ENCODE results near the gene SLC25A26.
A peak's percentile ranks its signal among the peaks of the same experiment; 100 is the strongest.

Gene SLC25A26

GRCh38 chr3:66354001-66354400 lies 133.2 kb downstream of the SLC25A26 start:
- TF ChIP-seq Cebpa-rat (IDR thresholded peaks at IDR 0.05): no peak
- H3K9ac ChIP-seq: no peak overlapping the region
- H3K9me3 ChIP-seq: no peaks in the 10 kb centered on the region
- H3K4me2 ChIP-seq: no peak overlapping the region
- no peaks in the 10 kb centered on the region for H4K20me1 ChIP-seq
- no peaks in the 10 kb centered on the region for H3K4me1 ChIP-seq
- no peak overlapping the region for H3K4me3 ChIP-seq
- no peaks in the 10 kb centered on the region for H3K27me3 ChIP-seq
- no peak overlapping the region for H3K27ac ChIP-seq
- no peaks in the 10 kb centered on the region for H3K36me3 ChIP-seq

- H3K27ac ChIP-seq: no peak overlapping the region
- no peak for TF ChIP-seq Cebpa-rat (IDR thresholded peaks at IDR 0.05)
- no peak overlapping the region for H3K4me3 ChIP-seq
- H3K9me3 ChIP-seq: no peaks in the 10 kb centered on the region
- H3K9ac ChIP-seq: no peak overlapping the region
- no peaks in the 10 kb centered on the region for H3K27me3 ChIP-seq
- no peaks in the 10 kb centered on the region for H3K4me1 ChIP-seq
- no peaks in the 10 kb centered on the region for H3K36me3 ChIP-seq
- H3K4me2 ChIP-seq: no peak overlapping the region
- no peaks in the 10 kb centered on the region for H4K20me1 ChIP-seq
Measured at GRCh38 chr3:66355394-66355793, 134.6 kb downstream of the SLC25A26 start.

- Histone ChIP-seq H3K4me3 (no peak overlapping the region), H3K27ac (no peak overlapping the region), H4K20me1 (no peaks in the 10 kb centered on the region), H3K27me3 (no peaks in the 10 kb centered on the region), H3K36me3 (no peaks in the 10 kb centered on the region), H3K4me2 (no peak overlapping the region), H3K9ac (no peak overlapping the region), H3K4me1 (no peaks in the 10 kb centered on the region), H3K9me3 (no peaks in the 10 kb centered on the region)
- no peak for TF ChIP-seq Cebpa-rat (IDR thresholded peaks at IDR 0.05)
Measured at GRCh38 chr3:66355997-66356396, 135.2 kb downstream of the SLC25A26 start.

- Histone ChIP-seq H3K4me2 (no peak overlapping the region), H3K36me3 (no peaks in the 10 kb centered on the region), H3K27ac (no peak overlapping the region), H3K27me3 (no peaks in the 10 kb centered on the region), H3K9ac (no peak overlapping the region), H4K20me1 (no peaks in the 10 kb centered on the region), H3K4me3 (no peak overlapping the region), H3K9me3 (no peaks in the 10 kb centered on the region), H3K4me1 (no peaks in the 10 kb centered on the region)
- no peak for TF ChIP-seq Cebpa-rat (IDR thresholded peaks at IDR 0.05)
Measured at GRCh38 chr3:66361356-66361755, 140.6 kb downstream of the SLC25A26 start.

GRCh38 chr3:66362541-66362941 lies 141.7 kb downstream of the SLC25A26 start:
- Histone ChIP-seq H3K27me3 (no peaks in the 10 kb centered on the region), H4K20me1 (no peaks in the 10 kb centered on the region), H3K27ac (no peak overlapping the region)

GRCh38 chr3:66363148-66363547 lies 142.3 kb downstream of the SLC25A26 start:
- Histone ChIP-seq H3K4me3 (no peak overlapping the region), H3K27ac (no peak overlapping the region), H3K4me2 (no peak overlapping the region)

More at GRCh38 chr3:66362541-66362941, 141.7 kb downstream of the SLC25A26 start:
- TF ChIP-seq Cebpa-rat (IDR thresholded peaks at IDR 0.05): no peak
- H3K36me3 ChIP-seq: no peaks in the 10 kb centered on the region
- no peak overlapping the region for H3K4me2 ChIP-seq
- H3K4me1 ChIP-seq: peaks cover 2% of the 10 kb centered on the region; the same call in 1 of the 2 replicates
- H3K4me3 ChIP-seq: no peak overlapping the region
- H3K9ac ChIP-seq: no peak overlapping the region
- H3K9me3 ChIP-seq: no peaks in the 10 kb centered on the region

GRCh38 chr3:66365080-66365479 lies 144.3 kb downstream of the SLC25A26 start:
- no peak overlapping the region for H3K4me2 ChIP-seq
- no peaks in the 10 kb centered on the region for H3K27me3 ChIP-seq
- no peaks in the 10 kb centered on the region for H4K20me1 ChIP-seq
- no peak overlapping the region for H3K27ac ChIP-seq
- no peaks in the 10 kb centered on the region for H3K9me3 ChIP-seq
- no peaks in the 10 kb centered on the region; the same call in 1 of the 2 replicates for H3K36me3 ChIP-seq
- H3K4me1 ChIP-seq: peaks cover 12% of the 10 kb centered on the region
- H3K9ac ChIP-seq: no peak overlapping the region
- no peak for TF ChIP-seq Cebpa-rat (IDR thresholded peaks at IDR 0.05)
- H3K4me3 ChIP-seq: no peak overlapping the region

More at GRCh38 chr3:66363148-66363547, 142.3 kb downstream of the SLC25A26 start:
- H3K9ac ChIP-seq: no peak overlapping the region
- H3K9me3 ChIP-seq: no peaks in the 10 kb centered on the region
- H3K36me3 ChIP-seq: no peaks in the 10 kb centered on the region
- TF ChIP-seq Cebpa-rat (IDR thresholded peaks at IDR 0.05): no peak
- H3K4me1 ChIP-seq: peaks cover 8% of the 10 kb centered on the region
- H4K20me1 ChIP-seq: no peaks in the 10 kb centered on the region
- no peaks in the 10 kb centered on the region for H3K27me3 ChIP-seq

- Histone ChIP-seq H4K20me1 (peaks cover 5% of the 10 kb centered on the region; the same call in 1 of the 2 replicates), H3K9me3 (no peaks in the 10 kb centered on the region), H3K4me2 (no peak overlapping the region), H3K27me3 (no peaks in the 10 kb centered on the region), H3K4me3 (no peak overlapping the region), H3K9ac (no peak overlapping the region), H3K27ac (no peak overlapping the region), H3K36me3 (peaks cover 12% of the 10 kb centered on the region), H3K4me1 (peaks cover 21% of the 10 kb centered on the region)
- TF ChIP-seq Cebpa-rat (IDR thresholded peaks at IDR 0.05): no peak
Measured at GRCh38 chr3:66366747-66367146, 145.9 kb downstream of the SLC25A26 start.

GRCh38 chr3:66367979-66368378 lies 147.2 kb downstream of the SLC25A26 start:
- Histone ChIP-seq H3K4me1 (peaks cover 21% of the 10 kb centered on the region), H3K27me3 (no peaks in the 10 kb centered on the region), H3K36me3 (peaks cover 16% of the 10 kb centered on the region), H3K9ac (no peak overlapping the region), H3K4me3 (no peak overlapping the region), H3K9me3 (no peaks in the 10 kb centered on the region), H4K20me1 (peaks cover 15% of the 10 kb centered on the region), H3K27ac (no peak overlapping the region; the same call in 1 of the 2 replicates), H3K4me2 (peak overlapping the region; percentile 38)
- TF ChIP-seq Cebpa-rat (IDR thresholded peaks at IDR 0.05): no peak

GRCh38 chr3:66370179-66370578 lies 149.4 kb downstream of the SLC25A26 start:
- no peak overlapping the region for H3K27ac ChIP-seq

GRCh38 chr3:66371432-66371831 lies 150.6 kb downstream of the SLC25A26 start:
- H3K9ac ChIP-seq: no peak overlapping the region
- no peak overlapping the region for H3K27ac ChIP-seq
- no peak overlapping the region for H3K4me3 ChIP-seq
- peaks cover 49% of the 10 kb centered on the region for H3K36me3 ChIP-seq
- TF ChIP-seq Cebpa-rat (IDR thresholded peaks at IDR 0.05): no peak
- H4K20me1 ChIP-seq: peaks cover 29% of the 10 kb centered on the region
- H3K4me1 ChIP-seq: peaks cover 21% of the 10 kb centered on the region
- H3K27me3 ChIP-seq: no peaks in the 10 kb centered on the region
- H3K9me3 ChIP-seq: no peaks in the 10 kb centered on the region
- H3K4me2 ChIP-seq: no peak overlapping the region

More at GRCh38 chr3:66370179-66370578, 149.4 kb downstream of the SLC25A26 start:
- Histone ChIP-seq H3K27me3 (no peaks in the 10 kb centered on the region), H3K4me2 (no peak overlapping the region), H3K9ac (no peak overlapping the region), H4K20me1 (peaks cover 27% of the 10 kb centered on the region), H3K4me3 (no peak overlapping the region), H3K9me3 (no peaks in the 10 kb centered on the region), H3K36me3 (peaks cover 37% of the 10 kb centered on the region), H3K4me1 (peaks cover 21% of the 10 kb centered on the region)
- TF ChIP-seq Cebpa-rat (IDR thresholded peaks at IDR 0.05): no peak
